Left renal cortex interstitium (tissue), 4 donors: ENCODE results near the gene SERPINE1. TPM values are rescaled to one million over a fixed set of nuclear protein-coding genes. Genes with fewer than 3 reads are reported as not detected.

Experiments used
- DNase-seq, 4 donors: peaks; one replicate each; pipeline ENCODE4 v3.0.0-alpha.2; 2013; ENCODE audit warnings: low read depth in 4 of 4, low spot score in 2 of 4, missing footprints in 1 of 4
- polyA plus RNA-seq, 4 donors: library from polyadenylated mRNA; unstranded; fragments of 120-200 nt; gene quantifications; one replicate each; pipeline ENCODE4 v1.2.1, GENCODE V29; 2013; ENCODE audit not compliant: insufficient read length in 4 of 4

SERPINE1 gene
- polyA plus RNA-seq, 4 donors = 0.72 to 5.8 (median 1.2) TPM

DNA sequence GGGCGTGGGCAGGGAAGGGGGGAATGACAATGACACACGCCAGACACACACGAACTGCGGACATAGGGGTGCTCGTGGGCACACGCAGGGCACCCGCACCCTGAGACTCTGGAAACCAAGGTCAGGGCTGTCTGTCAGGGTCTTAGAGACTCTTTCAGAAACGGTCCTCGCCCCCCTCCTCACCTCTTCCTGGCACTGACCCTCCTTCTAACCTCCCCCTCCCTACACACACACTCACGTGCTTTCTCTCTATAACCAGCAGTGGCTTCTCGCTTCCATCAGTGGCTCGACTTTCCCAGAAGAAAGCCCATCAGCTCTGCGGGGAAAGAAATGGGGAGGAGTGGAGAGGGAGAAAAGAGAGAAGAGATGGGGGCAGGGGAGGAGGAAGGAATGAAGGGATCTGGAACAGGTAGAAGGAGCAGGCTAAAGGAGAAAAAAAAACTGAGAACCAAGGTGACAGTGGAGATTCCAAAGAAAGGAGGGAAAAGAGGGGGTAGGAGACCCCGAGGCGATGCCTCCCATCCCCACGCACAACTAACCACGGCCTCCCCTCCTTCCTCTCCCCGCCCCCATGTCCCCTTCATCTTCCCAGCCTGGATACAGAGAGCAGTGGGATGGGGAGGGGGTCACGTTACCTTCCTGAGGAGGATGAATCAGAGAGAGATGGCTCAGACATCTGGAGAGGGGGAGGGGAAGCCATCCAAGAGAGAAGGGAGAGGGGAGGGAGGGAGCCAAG, 40.2 kb downstream of the SERPINE1 start:
- DNase-seq = no peak

DNA sequence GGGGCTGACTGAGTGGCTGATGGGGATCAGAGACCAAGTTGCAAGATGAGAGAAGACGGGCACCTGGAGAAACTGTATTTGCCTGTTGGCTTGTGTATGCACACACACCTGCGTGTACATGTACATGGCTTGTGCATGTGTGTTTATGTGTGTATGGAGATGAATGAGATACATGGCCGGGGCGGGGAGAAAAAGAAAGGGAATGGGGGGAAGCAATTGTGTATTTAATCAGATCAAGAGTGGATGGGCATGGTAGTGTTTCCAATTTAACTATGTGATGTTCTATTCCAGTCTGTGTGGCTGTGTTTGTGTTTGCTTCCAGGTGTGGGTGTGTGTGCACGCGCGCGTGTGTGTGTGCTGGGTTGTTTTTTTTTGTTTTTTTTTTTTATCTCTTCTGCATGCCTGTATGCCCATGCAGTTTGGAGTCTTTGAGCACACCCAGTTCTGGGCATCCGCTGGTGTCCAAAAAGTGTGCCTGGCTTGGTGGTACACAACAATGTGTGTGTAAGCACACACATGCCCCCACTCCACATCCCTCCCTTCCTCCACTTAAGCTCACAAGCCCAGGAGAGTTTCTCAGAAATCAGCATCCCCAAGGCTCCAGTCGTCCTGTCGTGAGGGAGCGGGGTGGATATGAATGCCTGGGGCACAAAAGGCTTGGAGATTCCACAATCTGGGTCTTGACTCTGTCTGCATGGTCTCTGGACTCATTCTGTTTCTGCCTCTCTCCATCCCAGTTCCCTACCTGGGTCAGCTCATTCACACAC, 40.9 kb downstream of the SERPINE1 start:
- DNase-seq = no peak

DNA sequence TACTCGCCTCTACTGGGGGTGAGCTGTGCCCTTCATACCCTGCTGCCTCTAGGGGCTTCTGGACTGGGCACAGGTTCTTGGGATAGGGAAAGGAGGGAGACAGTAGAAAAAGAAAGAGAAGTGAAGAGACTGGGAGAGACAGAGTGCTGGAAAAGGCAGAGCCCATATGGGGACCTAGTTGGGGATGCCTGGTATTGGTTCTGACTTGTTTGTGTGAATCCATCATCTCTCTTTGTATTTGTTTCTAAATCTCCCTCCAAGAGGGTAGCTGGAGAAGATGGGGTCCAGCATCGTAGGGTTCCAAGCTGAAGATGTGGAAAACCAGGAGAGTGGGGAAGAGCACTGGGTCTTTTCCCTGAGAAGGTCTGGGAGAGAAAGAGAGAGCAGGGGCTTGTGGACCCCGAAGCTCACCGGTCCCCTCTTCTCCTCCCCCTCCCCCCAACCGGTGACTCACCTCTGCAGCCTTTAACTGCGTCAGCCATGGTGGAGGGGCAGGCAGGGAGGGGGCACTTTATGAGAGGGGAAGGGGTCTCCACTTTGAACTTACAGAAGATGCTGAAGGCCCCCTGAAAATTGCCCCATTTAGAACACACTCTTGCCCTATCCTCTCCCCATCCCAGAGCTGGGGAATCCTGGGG, 41.6 kb downstream of the SERPINE1 start:
- DNase-seq = no peak

DNA sequence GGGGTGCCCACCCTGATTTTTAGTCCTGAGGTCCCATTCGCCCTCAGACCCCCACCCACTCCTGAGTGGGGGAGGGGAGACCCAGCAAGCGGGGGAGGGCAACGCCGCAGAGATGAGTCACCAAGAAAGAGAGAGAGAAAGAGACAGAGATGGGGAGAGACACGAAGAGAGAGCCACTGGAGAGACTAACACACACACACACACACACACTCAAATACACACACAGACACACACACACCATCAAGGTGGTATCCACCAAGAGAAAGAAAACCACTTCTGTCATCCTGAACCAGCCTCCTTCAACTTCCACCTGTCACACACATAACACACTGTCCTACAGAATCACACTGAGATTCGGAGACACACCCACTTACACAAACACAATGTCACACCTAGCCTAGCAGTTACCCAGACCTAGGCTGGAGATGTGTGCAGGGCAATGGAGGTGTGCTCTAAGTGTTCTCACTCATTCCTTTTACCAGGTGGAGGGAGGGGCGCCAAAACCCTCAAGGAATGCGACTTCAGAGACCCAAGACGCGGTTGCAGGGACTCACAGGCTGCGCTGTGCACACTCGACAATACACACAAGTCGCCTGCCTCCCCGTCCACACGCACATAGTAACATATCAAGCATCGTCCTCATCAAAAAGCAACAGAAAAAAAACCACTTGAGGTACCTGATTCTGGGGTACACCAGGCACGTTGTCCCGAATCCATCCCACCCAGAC, 42.4 kb downstream of the SERPINE1 start:
- DNase-seq = no peak

DNA sequence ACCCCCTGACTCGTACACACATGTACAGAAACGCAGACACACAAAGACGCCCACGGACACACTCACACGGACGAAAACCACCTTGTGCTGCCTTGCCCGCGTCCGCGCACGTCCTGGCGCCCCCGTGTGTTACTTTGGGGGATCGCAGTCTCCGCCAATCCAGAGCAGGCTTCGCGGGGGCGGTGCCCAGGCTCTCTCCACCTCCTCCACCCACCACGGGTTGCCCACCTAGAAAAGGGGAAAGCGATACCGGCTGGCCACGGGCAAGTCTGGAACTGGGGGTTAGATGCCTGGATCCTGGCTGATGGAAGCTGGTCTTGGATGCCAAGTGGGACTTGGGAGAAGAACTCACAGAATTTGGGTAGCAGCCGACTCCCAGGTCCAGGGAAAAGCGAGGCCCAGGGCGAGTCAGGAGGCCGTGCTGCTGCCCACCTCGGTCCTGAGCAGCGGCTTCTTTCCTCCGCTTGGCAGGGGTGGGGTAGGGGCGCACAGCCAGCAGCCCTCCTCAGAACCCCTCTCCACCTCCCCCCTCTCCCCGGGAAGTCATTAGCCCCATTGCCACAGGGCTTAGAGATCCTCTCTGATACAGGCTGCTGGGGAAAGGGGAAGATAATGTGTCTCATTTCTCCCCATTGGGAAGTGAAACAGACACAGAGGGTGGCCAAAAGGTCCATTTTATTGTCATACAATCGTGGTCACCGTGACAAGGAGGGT, 43.1 kb downstream of the SERPINE1 start:
- no peak for DNase-seq

DNA sequence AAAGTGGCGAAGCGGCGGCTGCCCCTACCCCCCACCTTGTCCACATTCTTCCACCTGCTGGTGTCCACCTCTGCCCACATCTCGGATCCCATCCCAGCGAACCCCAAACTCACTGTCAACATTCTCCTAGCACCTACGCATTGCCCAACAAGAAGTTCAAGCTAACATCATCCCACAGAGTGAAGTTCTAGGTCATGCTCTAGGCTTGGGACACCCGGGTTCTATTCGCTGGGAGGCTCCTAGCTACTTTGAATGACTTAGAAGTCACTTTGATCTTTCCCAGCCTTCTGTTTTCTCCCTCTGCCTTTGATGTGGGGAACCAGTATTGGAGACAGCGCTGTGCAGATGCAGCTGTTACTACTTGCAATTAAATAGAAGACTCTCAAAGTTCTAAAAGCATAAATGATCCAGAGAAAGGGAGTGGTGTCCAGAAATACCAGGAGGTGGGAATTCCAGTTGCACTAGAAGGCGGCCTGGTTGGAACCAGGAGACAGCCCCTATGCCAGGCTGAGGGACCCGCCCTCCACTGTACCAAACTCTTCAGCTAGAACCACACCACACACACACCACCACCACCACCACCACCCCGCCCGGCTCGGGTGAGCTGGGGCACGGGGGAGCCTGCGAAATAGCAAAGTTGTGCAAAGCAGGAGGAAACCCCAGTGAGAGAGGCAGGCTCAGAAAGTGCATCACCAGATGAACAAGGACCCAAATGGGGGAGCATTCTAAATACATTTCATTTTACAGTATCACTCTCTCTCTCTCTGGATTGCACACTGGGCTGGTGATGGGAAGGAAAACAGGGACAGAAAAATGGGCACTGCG, 43.9 kb downstream of the SERPINE1 start:
- no peak for DNase-seq

DNA sequence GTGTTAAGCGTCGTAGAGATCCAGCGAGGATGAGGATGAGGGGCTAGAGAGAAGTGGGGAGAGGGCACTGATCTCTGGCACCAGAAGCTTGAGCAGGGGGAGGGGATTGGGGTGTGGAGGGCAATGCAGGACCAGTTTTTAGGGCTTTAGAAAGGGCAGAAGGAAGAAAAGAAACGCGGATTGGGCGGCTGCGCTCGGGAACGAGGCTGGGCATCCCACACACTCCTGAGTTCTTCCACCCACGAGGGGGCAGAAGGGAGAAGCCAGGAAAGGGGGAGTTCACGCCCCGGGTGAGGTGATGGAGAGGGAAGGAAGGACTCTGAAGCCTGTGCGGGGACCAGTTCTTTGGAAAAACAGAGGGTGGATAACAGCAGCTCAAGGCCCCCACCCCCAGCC, 44.5 kb downstream of the SERPINE1 start:
- no peak for DNase-seq

DNA sequence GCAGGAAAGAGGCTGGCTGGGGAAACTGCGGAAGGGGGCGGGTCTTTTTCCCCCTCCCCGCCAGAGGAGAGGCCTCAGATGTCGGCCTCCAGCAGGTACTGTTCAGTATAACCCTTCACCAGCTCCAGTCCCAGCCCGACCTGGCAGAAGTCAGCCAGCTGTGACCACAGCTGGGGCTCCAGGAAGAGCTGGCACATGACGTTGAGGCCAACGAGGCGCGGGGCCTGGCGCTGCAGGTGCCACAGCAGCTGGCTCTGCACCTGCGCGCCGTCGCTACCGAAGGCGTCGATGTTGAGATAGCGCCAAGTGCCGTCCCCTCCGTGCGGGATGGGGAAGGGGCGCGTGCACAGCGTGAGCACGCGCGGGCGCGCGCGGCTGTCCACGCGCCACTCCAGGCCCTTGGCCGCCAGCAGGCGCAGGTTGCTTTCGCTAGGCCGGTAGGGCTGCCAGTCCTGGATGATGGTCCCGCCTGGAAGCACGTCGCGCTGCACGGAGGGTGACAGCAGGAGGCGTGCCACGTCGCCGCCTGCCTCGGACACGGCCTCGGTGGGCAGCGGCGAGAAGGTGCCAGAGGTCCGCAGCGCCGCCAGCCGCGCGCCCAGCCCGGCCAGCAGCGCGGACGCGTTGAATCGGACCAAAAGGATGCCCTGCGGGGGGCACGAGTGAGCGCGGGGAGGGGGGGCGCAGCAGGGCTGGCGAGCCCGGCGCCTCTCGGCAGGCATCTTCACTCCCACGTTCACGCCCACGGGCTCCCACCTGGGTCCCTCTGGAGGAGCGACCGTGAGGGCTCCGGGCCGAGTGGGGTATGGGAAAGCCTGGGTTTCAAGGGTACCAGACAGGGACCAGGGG, 45.3 kb downstream of the SERPINE1 start:
- DNase-seq = no peak

DNA sequence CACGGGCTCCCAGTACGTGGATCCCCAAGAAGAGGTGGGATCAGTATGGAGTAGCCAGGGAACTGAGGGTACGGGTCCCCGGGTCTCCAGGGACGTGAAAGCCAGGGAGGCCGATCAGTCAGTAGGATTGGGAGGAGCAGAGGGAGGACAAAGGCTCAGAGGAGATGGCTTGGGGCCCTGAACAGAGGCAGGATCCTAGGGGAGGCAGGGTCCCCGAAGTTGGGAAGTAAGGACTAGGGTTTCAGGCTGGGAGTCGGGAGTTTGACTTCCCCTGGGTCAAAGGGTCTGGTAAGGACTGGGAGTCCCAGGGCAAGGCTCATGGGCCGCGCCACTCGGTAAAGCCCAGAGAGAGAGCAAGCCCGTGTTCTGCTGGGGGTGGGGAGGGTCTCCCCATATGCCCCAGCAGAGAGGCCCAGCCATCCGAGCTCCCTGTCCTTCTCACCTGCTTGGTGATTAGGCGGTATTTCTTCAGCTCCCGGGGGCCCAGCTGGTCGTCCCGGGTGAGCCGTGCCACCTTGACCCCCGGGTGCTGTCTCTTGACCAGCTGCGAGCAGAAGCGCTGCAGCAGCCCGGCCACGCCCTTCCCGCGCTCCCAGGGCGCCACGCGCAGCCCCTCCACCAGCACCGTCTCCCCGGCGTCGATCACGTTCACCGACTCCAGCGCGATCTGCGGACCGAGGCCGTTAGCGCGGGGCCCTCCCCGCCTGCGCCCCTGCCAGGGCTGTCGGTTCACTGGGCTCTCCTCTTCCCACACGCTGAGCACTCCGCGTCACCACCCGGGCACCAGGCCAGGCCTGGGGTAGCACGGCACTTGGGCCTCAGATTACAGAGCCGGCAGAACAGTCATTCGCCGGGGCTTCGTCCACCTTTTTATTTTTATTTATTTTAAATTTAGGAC, 46.2 kb downstream of the SERPINE1 start:
- no peak for DNase-seq

DNA sequence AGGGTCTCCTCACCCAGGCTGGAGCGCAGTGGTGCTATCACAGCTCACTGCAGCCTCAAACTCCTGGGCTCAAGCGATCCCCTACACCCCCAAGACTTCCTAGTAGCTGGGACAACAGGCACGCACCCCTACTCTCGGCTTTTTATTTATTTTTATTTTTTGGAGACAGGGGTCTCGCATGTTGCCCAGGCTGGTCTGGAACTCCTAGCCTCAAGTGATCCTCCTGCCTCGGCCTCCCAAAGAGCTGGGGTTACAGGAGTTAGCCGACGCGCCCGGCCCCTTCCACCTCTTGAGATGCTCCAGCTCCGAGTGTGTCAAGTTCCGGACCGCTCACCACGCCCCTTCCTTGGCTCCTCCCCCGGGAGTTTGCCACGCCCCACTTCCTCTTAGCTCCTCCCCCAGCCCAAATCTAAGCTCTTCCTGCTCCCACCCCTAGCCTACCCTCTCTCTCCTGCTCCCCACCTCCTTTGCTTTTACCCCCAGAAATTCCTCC, 46.9 kb downstream of the SERPINE1 start:
- DNase-seq = no peak

DNA sequence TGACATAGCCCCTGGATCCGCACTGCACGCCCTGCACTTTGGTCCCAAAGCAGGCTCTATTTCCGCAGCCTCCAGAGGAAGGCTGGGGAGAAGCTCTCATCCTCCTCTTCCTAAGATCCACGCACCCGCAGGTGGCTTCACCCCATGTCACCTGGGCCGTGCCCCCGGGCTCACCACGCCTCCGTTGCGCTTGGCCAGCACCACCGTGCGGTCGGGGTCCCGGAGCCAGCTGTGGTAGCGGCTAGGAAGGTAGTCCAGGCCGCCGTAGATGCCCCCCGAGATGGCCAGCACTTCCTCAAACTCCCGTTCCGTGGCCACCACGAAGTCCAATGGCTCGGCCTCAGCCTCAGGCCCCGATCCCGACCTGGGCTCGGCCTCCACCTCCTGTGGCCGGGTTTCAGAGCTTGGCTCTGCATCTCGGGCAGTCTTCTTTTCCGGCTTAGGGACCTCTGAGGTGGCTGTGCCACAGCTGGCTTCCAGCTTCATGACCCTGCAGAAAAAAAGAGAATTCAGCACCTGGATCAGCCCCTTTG, 47.5 kb downstream of the SERPINE1 start:
- DNase-seq = no peak

DNA sequence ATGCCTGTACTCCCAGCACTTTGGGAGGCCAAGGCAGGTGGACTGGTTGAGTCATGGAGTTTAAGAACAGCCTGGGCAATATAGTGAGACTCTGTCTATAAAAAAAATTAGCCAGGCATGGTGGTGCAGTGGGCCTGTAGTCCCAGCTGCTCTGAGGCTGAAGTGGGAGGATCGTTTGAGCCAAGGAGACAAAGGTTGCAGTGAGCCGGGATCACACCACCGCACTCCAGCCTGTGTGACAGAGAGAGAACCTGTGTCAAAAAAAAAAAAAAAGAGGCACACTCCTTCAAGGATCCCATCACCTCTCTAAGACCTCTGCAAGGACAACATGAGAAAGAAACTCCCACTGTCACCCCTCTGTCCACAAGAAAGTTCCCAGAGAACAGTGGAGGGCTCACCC, 48.8 kb downstream of the SERPINE1 start:
- DNase-seq = no peak

DNA sequence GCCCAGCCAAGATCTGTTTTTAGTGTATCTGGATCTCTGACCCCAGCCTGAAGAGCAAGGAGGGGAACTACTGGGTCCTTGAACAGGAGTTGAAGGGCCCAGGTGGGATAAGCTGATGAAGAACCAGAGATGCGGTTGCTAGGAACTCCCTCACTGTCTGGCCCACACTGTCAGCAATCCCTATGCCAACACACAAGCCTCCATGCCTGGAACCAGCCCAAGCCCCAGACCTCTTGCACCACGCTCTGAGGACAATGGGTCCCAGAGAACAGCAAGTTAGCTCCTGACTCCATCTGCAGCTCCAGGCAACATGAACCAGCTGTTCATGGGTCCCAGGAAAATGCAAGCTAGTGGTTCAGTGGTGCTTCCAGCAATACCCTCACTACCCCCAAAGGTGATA, 50.7 kb downstream of the SERPINE1 start:
- no peak for DNase-seq

DNA sequence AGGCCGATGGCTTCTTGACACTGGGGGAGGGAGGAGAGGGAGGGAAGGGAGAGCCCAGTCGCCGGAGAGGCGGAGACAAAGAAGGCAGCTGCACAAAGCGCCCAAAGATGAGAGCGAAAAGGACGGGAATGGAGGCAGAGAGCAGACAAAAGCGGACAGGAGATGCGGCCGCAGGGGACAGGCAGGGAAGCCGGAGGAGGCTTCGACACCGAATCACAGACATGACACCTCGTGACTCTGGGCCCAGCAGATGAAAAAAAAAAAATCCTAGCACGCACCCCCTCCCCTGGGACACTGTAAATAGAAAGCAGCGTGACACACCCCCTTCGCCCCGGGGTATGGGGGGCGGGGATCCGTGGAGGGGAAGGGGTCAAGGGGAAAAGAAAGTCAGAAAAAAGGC, 52.2 kb downstream of the SERPINE1 start:
- DNase-seq = no peak

DNA sequence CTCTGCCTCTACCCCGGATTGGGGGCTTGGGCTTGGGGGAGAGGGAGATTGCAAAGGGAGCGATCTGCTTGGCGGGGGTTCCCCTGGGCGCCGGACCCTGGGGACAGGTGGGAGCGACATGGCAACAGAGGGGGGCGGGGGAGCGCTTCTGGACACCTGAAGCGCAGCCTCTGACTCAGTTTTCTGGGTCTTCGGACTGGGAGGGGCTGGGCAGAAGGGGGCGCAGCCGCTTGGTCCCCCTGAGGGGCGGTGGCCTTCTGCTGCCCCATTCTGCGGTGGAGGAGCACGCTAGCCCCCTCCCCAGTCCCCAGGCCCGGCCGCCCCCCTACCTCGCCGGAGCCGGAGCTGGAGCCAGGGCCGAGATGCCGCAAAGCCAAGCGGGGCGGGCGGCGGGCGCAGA, 52.8 kb downstream of the SERPINE1 start:
- DNase-seq = no peak

DNA sequence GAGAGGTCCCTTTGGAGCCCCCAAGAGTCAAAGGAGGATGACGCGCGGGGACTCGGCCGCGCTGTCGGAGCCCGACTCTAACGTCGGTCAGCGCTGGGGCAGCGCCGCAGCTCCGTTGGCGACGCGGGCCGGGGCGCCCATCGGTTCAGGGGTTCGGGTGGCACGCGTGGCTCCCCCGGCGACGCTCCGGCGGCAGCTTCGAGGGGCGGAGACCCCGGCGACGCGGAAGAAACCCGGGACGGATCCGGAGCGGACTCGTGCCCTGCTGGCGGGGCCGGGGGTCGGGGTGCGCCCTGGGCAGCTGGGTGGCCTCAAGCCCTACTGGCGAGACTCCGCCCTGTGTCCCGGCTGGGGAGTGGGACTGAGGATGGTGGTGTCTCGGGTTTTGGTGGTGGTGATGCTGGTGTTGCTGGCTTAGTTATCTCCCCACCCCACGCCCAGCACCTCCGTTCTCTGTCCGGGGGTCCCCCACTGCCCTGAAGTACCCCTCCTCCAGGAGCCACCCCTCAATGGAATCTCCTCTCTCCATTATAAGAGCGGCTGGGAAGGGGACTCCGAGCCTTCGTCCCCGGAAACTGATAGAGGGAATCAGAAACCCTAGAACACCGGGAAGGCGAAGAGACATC, 53.3 kb downstream of the SERPINE1 start, which contains the start of gene NAT16:
Gene NAT16 (minus strand): TSS at position 164 of the 626 bp plus-strand sequence. CDS start 5,486 bp downstream, outside the sequence.
- no peak for DNase-seq
